Measurements from ENCODE around the gene MROH7.

Gene MROH7

DNA sequence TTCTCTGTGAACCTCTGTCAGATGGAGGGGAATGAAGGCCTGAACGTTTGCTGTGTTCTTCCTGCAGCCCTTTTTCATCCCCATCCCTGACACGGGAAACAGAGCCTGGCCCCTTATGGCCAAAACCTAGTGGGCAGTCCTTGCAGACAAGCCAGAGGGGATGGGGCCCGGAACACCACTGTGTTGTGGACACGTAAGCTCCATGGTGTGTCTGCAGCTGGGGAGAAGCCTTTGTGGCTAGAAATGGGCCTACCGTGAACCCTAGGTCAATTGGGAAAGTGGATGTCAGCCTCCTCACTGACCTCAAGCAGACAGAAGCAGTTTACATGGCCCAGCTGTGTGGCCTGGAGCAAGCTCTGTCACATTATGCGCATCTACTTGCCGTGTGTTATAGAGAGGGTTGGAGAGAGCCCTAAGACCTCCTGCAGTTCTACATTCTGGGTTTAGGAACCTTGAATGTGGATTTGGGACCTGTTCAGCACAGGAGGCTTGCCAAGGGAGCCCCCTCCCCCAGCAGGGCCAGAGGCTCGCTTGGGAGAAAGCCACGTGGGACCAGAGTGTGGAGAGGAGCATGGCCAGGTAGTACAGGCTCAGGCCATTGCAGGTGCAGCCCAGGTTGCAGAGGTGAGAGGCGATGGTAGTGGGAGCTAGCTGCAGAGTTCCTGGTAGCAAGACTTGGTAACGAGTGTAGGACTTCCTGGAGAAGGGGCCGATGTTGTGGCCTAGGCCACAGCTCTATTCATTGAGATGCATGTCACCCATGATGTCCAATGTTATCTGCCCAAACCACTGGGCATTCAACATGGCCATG, 102.0 kb downstream of the MROH7 start:
- TF ChIP-seq, protein P1, sequence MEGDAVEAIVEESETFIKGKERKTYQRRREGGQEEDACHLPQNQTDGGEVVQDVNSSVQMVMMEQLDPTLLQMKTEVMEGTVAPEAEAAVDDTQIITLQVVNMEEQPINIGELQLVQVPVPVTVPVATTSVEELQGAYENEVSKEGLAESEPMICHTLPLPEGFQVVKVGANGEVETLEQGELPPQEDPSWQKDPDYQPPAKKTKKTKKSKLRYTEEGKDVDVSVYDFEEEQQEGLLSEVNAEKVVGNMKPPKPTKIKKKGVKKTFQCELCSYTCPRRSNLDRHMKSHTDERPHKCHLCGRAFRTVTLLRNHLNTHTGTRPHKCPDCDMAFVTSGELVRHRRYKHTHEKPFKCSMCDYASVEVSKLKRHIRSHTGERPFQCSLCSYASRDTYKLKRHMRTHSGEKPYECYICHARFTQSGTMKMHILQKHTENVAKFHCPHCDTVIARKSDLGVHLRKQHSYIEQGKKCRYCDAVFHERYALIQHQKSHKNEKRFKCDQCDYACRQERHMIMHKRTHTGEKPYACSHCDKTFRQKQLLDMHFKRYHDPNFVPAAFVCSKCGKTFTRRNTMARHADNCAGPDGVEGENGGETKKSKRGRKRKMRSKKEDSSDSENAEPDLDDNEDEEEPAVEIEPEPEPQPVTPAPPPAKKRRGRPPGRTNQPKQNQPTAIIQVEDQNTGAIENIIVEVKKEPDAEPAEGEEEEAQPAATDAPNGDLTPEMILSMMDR (IDR thresholded peaks at IDR 0.05): no peak

DNA sequence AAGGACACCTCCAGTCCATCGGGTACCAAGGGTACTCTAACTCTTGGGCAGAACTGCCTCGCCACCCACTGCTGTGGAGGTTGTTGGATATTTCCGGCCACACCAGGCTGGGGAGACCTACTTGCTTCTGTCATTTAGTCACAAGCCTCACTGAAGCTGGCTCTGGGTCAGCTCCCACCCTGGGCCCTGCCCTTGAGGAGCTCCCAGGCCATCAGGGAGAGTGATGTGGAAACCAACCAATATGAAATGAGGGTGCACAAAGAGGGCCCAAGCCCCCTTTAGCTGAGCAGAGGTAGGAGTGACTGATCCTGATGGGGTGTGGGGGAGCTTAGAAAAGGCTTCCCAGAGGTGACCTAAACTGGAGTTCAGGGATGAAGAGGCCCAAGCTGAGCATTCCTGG, 103.1 kb downstream of the MROH7 start:
- TF ChIP-seq, protein P1 (IDR thresholded peaks at IDR 0.05): no peak

DNA sequence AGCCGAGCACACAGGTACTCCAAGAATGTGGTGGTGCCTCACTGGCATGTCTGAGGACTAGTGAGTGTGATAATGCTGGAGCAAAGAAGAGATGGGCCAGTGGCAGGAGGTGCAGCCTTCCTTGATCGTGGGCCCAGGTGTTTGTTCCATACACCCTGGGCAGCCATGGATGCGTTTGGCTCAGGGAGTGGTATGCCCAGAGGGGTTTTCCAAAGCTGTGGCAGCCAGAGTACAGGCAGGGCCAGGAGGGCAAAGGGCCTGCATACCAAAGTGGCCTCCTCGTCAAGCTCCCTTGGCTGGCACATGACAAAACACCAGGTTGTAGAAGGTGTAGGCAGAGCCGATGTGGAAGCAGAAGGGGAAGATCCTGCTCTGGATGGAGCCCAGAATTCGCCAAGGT, 103.7 kb downstream of the MROH7 start:
- TF ChIP-seq, protein P1 (IDR thresholded peaks at IDR 0.05): no peak

DNA sequence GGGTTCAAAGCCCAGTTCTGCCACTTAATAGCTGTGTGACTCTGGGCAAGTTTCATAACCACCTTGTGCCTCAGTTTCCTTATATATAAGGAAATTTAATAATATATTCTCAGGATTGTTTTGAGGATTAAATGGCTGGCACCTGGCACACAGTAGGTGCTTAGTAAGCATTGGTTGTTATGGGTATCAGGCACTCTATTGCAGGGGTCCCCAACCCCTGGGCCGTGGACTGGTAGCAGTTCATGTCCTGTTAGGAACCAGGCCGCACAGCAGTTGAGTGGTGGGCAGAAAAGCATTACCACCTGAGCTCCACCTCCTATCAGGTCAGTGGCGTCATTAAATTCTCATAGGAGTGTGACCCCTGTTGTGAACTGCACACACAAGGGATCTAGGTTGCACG, 104.3 kb downstream of the MROH7 start:
- TF ChIP-seq, protein P1 (IDR thresholded peaks at IDR 0.05): no peak

DNA sequence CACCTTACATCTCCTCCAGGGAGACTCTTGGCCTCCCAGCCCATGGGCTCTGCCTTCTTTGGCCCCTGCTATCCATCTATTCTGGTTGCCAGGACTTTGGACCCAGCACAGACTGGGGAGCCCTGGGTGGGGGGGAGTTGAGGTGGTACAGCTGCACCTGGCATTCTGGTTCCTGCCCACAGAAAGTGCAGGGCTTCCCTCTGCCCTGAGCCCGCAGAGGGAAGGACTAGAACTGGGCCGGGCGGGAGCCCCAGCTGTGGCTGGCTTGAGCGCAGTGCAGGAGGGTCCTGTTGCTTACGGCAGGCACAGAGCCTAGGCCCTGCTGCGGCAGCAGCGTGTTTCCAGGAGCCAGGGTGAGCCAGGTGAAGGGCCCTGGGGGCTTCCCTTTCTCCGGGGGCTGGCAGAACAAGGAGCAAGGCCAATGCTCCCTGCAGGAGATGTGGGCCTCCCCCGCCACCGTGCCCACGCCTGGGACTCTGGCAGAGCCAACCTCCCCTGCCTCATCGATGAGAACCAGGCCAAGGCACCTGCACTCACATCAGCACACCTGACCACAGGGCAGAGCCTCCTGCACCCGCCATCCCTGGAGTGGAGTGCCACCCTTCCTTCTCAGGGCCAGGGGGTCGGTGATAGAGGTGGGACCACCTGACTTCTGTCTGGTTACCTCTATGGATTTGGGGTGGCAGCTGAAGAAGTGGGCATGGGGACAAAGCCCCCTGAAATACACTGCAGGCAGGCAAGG, 106.7 kb downstream of the MROH7 start:
- TF ChIP-seq, protein P1 (IDR thresholded peaks at IDR 0.05): no peak

DNA sequence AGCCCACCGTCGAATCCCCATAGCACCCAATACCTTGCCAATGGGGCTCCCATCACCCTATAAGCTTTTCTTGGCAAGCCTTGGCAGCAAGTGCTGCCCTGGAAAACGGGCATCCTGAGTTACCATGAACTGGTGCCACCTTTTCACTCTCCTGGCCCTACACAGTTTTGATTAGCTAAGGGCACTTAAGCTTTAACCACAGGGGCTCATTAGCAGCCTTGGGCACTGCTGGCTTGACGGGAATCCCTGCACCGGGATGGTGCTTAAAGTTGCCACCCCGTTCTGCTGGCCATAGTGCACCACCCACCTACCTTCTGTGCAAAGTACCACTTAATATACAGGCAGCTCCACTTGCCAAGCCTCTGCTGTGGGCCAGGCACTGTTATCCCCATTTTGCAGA, 109.0 kb downstream of the MROH7 start:
- TF ChIP-seq, protein P1 (IDR thresholded peaks at IDR 0.05): no peak

DNA sequence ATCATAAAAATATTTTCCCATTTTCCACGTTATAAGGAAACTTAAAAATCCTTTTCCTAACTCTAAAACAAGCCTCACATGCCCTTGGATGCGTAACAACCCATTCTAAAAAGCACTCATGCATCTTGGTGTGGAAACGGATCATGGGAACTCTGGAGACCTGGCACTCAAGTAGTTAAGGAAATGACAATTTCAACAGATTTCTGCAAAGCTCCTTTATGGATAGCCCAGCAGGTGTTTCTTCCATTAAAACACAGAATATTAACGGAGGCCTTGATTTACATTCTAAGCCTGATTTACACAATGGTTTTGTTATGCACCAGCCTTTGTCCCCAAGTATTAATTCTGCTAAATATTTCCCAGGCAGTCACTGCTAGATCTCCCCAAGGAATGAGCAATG, 109.8 kb downstream of the MROH7 start:
- TF ChIP-seq, protein P1 (IDR thresholded peaks at IDR 0.05): no peak
